GM04503 (cell line): ENCODE data around the gene P3H1.
"Not testable (repeated sequence)": the region's sequence is repeated elsewhere in the genome, so short reads cannot be mapped to it uniquely, and the experiment has no call there.

Experiments used
- DNase-seq: peaks from one replicate; pipeline ENCODE4 v3.0.0-alpha.2; 2012; ENCODE audit warnings: low read depth

Gene P3H1, protein sequence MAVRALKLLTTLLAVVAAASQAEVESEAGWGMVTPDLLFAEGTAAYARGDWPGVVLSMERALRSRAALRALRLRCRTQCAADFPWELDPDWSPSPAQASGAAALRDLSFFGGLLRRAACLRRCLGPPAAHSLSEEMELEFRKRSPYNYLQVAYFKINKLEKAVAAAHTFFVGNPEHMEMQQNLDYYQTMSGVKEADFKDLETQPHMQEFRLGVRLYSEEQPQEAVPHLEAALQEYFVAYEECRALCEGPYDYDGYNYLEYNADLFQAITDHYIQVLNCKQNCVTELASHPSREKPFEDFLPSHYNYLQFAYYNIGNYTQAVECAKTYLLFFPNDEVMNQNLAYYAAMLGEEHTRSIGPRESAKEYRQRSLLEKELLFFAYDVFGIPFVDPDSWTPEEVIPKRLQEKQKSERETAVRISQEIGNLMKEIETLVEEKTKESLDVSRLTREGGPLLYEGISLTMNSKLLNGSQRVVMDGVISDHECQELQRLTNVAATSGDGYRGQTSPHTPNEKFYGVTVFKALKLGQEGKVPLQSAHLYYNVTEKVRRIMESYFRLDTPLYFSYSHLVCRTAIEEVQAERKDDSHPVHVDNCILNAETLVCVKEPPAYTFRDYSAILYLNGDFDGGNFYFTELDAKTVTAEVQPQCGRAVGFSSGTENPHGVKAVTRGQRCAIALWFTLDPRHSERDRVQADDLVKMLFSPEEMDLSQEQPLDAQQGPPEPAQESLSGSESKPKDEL

DNA sequence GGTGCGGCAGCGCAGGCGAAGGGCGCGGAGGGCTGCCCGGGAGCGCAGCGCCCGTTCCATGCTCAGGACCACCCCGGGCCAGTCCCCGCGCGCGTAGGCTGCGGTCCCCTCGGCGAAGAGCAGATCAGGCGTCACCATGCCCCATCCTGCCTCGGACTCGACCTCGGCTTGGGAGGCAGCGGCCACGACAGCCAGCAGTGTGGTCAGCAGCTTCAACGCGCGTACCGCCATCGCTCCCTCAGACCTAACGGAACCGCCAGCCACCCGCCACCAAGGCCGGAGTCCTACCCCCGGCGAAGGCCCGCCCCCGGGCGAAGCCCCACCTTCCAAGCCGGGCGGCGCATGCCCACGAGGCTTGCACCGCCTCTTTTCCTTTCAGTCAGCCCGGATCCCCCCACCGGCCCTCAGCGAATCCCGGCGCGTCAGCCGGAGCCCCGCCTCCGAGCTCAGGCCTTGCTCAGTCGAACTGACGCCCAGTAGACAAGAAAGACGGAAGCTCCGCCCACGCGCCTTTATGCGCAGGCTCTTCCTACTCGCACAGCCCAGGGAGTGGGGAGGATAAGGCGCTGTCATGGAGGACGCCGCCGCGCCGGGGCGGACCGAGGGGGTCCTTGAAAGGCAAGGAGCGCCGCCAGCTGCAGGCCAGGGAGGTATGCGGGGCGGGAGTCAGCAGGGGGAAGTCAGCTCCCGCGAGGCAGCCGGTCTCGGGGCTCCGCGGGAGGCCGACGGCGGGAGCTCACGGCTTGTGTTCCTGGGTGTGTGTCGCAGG lies at the start of gene P3H1, which contains the start of gene C1orf50:
P3H1 (minus strand) TSS at position 288 of the 769 bp plus-strand sequence; CDS start at position 231, 57 bp downstream.
C1orf50 (plus strand) TSS at position 509 of the 769 bp plus-strand sequence; CDS start at position 572, 63 bp downstream.
- peak; percentile 95 for DNase-seq

DNA sequence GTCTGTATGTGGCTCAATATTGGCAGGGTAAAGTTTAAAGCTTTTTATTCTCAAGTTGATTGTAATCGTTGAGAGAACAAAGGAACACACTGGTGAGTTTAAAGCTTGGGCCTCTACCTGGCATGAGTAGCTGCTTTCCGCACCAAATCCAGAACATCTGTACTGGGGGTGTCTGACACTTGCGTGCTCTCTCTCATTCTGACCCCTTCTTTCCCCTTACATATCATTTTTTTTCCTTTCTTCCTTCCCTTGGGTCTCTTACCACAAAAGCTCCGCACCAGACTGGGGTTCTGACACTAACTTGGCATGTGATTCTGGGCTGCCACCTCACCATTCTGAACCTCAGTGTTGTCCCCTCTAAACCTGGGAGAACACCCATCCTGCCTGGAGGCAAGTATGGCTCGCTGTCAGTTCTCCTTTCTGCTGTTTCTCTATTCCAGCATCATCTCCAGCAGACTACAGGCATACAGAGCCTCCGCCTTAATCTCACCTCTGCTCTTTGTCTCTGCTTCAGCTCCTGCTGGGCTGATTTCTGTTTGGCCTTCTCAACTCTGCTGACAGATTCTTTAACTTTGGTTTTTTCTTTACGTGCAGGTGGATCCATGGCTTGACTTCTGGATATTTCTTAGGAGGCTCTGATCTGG lies 49.2 kb upstream of the P3H1 start:
- DNase-seq: no peak

DNA sequence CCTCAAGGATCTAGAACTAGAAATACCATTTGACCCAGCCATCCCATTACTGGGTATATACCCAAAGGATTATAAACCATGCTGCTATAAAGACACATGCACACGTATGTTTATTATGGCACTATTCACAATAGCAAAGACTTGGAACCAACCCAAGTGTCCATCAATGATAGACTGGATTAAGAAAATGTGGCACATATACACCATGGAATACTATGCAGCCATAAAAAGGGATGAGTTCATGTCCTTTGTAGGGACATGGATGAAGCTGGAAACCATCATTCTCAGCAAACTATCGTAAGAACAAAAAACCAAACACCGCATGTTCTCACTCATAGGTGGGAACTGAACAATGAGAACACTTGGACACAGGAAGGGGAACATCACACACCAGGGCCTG lies 48.0 kb upstream of the P3H1 start:
- DNase-seq: not testable (repeated sequence)

GRCh38 chr1:42807056-42807668 lies 40.3 kb upstream of the P3H1 start:
- DNase-seq: no peak

DNA sequence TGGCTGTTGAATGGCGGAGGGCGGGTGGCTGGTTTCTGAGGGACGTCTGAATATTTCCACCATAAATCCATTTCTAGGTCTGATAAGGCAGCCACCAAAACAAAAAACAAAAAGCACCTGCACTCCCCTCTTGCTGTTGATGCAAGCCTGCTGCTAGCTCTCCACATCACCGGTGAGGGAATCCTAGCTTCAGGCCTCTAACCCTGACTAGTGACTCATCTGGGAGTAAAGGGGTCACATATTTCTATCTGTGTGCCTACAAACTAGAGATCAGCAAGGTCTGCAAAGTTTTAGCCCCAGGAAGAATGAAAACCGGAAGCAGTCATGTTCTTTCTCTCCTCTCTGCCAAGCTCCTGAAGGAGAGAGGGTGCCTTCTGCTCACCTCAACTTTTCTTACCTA lies 39.8 kb upstream of the P3H1 start:
- DNase-seq: no peak

DNA sequence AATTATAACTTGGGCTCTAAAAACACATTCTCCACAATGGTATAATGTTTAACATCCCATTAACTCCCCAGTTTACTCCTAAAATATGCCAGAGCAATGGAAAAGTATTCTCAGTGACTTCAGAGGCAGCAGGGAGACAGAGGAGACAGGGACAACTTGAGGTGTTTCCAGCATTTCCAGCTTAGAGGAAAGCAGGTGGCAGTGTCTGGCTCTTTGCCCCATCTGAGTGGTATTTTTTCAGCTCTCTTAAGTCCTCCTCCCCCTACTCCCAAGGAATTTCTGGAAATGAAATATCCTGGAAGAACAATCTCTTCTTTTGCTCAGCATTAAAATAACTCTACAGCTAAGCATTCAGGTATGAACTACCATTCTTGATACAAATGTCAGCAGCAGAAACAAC lies 39.3 kb upstream of the P3H1 start:
- DNase-seq: no peak

GRCh38 chr1:42801832-42802473 lies 35.1 kb upstream of the P3H1 start:
- peak; percentile 53 for DNase-seq

DNA sequence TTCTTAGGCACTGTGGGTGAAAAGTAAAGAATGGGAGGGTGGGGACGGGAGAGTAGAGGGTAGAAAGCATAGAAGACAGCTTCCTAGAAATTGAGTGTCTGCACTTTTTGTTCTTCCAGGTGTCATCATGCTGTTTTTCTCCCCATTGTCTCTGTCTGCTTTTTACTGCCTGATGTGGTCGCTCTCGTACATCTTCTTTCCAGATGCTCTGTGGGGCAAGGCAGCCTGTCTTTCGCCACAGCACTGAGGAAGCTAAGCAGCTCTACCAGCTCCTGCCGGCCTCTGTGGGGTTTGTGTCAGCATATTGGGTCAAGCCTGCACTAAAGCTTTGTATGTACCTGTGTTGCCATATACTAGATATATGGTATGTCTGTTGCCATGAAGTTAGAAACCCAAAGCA lies 31.2 kb upstream of the P3H1 start:
- no peak for DNase-seq

- no peak for DNase-seq
These were observed 30.6 kb upstream of the P3H1 start for GRCh38 chr1:42797414-42797813.

DNA sequence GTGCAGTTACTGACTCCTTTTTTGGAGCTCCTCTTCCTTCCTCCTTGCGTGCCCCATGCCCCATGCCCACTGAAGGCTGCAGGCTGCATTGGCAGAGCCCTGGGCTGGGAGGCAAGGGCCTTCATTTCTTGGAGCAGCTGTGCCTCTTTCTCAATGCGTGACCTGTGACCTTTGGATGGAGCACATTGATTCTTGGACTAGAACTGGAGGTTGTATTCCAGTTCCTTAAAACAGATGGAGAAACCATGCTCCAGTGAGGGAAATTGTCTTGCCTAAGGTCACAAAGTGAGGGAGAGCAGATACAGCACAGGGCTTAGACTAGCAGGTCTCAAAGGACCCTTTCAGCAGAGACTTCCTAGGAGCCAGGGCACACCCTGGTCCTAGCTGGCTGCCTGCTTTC lies 27.0 kb upstream of the P3H1 start:
- DNase-seq: no peak

DNA sequence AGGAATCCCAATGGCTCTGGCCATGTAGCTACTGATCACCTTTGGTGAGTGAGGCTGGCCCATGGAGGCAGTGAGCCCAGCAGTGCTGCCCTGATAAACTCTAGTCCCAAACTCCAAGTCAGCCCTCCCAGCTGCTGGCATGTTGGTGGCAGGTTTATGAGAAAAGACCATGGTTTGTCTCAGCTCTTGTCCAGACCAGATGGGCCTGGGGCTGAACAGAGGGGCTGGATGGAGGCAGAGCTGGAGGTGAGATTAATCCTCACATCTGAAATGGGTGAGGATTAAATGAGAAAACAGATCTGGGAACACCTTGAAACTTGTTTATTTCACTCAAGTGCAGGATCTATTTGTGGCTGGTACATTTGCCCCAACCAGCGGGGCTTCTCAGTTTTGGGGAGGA lies 21.2 kb upstream of the P3H1 start:
- DNase-seq: no peak

GRCh38 chr1:42786097-42786496 lies 19.3 kb upstream of the P3H1 start:
- DNase-seq: no peak

GRCh38 chr1:42784946-42785693 lies 18.3 kb upstream of the P3H1 start, which contains the start of gene TMEM269:
TSS of gene TMEM269 (plus strand) at chr1:42784991. CDS start at chr1:42789894, 4,903 bp downstream.
- DNase-seq: no peak

DNA sequence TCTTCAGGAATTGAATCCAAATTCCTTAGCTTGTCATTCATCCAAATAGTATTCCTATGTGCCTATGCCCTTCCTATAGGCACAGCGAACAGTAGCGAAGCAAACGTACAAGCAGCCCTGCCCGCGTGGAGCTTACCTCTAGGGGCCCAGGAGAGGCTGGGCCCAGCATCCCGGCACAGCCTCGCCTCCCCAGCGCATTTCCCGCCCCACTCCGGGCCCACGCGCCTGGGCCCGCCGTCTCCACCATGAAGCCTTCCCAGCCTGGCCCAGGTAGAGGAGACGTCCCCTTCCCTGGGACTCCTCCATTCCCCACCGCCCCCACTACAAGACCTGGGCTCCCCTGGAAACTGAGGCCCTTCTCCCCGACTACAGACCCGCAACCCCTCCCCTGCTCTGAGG lies 17.7 kb upstream of the P3H1 start:
- DNase-seq: no peak

DNA sequence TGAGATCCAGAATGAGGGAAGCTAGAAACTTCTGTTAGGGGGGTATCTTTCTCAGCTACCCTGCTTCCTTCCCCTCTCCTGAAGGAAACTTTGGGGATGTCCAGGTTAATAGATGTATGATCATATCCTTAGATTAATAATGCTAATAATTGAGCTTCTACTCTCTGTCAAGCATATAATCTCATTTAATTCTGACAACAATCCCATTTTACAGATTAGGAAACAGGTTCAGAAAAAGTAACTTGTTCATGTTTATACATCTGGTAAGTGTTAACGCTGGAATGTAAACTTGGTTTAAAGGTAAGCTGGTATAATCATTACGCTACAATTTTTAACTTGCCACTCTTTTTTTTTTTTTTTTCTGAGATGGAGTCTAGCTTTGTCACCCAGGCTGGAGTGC lies 16.3 kb upstream of the P3H1 start:
- DNase-seq: no peak

DNA sequence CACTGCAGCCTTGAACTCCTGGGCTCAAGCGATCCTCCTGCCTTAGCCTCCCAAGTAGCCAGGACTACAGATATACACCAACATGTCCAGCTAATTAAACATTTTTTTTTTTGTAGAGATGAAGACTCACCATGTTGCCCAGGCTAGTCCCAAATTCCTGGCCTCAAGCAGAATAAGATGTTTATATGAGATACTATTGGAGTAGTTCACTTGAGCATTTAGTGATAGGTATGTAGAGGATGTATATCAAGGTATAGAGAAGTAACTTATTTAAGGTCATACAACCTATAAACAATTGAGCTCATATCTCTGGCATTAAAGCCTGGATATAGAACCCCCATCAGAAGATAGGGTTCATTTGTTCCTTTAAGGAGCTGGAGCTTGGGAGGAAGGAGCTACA lies 13.3 kb upstream of the P3H1 start:
- DNase-seq: no peak

- no peak for DNase-seq
These were observed 12.9 kb upstream of the P3H1 start for GRCh38 chr1:42779725-42780124.

DNA sequence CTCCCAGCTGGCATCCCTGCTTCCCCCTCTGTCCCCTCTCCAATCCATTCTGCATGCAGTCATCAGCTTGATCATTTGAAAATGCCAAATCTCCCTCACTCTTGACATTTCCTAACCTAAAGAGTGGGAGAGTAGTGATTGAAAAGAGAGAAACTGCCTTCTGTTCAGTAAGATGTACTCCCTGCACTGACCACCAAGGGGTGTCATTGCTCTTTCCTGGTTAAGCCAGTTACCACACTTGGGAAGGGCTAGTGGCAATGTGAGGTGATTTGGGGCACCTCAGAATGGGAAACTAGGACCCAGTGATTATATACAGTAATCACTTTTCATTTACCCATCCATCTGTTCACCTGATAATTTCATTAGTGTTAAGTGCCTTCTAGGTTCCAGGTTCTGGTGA lies 11.0 kb upstream of the P3H1 start:
- DNase-seq: no peak

DNA sequence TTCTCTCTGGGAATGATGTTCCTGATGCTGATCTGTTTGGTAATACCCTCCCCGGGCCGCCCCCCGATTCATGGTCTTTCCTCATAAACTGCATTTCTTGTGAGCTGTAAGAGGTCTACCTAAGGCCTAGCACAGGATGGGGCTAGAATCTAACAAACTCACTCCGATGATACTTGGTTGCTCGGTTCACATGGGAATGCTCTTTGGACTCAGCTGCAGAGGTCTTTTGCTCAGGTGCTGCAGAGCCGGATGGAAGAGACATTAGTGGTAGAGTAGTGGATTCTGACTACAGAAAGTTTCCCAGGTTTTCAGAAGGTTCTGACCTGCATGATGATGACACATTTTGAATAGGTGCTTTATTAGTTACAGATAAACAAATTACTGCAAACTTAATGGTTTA lies 9.7 kb upstream of the P3H1 start:
- DNase-seq: no peak

GRCh38 chr1:42774928-42775526 lies 8.2 kb upstream of the P3H1 start:
- no peak for DNase-seq
